Glomerular visceral epithelial cell (primary cell): ENCODE results near the gene CHIC2.
"Not testable (repeated sequence)": the region's sequence is repeated elsewhere in the genome, so short reads cannot be mapped to it uniquely, and the experiment has no call there.

ENCODE experiments used
- DNase-seq: peaks from one replicate; pipeline ENCODE4 v3.0.0-alpha.2; 2016; ENCODE audit errors: extremely low spot score

The CHIC2 gene

GRCh38 chr4:54064317-54065111, at the start of gene CHIC2:
Gene CHIC2 (minus strand): TSS chr4:54064605. CDS start chr4:54064300, 305 bp downstream.
- DNase-seq: peak; percentile 95

GRCh38 chr4:54113206-54113605, 48.8 kb upstream of the CHIC2 start:
- DNase-seq: not testable (repeated sequence)

- no peak for DNase-seq
These were observed 45.6 kb upstream of the CHIC2 start for GRCh38 chr4:54110019-54110416.

GRCh38 chr4:54109241-54110018, 45.0 kb upstream of the CHIC2 start:
- no peak for DNase-seq

- DNase-seq: no peak
These were observed 43.7 kb upstream of the CHIC2 start for GRCh38 chr4:54107951-54108748.

GRCh38 chr4:54104907-54105306, 40.5 kb upstream of the CHIC2 start:
- no peak for DNase-seq

- DNase-seq: no peak
These were observed 38.8 kb upstream of the CHIC2 start for GRCh38 chr4:54103190-54103574.

GRCh38 chr4:54102531-54103106, 38.2 kb upstream of the CHIC2 start:
- no peak for DNase-seq

- DNase-seq: no peak
These were observed 37.0 kb upstream of the CHIC2 start for GRCh38 chr4:54101190-54102041.

- peak; percentile 51 for DNase-seq
These were observed 36.3 kb upstream of the CHIC2 start for GRCh38 chr4:54100595-54101189.

GRCh38 chr4:54099748-54100574, 35.6 kb upstream of the CHIC2 start, which contains the start of gene GSX2:
Gene GSX2 (plus strand): TSS chr4:54100163. CDS start chr4:54100345, 182 bp downstream.
- DNase-seq: peak; percentile 91

- no peak for DNase-seq
These were observed 34.9 kb upstream of the CHIC2 start for GRCh38 chr4:54099287-54099747.

- no peak for DNase-seq
These were observed 34.0 kb upstream of the CHIC2 start for GRCh38 chr4:54098375-54098774.

GRCh38 chr4:54097152-54097551, 32.7 kb upstream of the CHIC2 start:
- no peak for DNase-seq

- no peak for DNase-seq
These were observed 32.0 kb upstream of the CHIC2 start for GRCh38 chr4:54096295-54096962.

GRCh38 chr4:54095110-54095825, 30.9 kb upstream of the CHIC2 start:
- DNase-seq: no peak

GRCh38 chr4:54094451-54094850, 30.0 kb upstream of the CHIC2 start:
- DNase-seq: no peak
